Measurements from ENCODE around the gene CAB39L.

DNA sequence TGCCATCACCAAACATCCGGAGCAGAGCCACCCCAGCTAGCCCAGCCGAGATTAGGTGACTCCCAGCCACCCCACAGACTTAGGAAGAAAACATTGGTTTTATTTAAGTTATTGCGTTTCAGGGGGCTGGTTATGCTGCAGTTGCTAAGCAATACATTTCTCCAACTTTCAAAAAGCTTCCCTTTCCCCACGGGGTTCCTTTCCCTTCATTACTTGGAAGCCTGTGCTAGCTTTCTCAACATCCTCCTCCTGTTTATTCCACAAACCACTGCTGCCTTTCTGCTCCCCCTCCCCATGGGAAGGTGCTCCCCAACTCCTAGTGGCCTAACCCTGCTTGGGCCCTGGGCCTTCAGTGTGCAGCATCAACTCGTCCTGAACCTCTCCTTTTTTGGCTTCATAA, 143.6 kb downstream of the CAB39L start:
- TF ChIP-seq EP300 (IDR thresholded peaks at IDR 0.05; ENCODE audit: borderline replicate concordance) (no peak), TCF12 (IDR thresholded peaks at IDR 0.05; ENCODE audit: low read depth) (no peak), YY1 (IDR thresholded peaks at IDR 0.05; ENCODE audit: low read depth) (no peak), RAD21 (IDR thresholded peaks at IDR 0.05; ENCODE audit: low read depth) (no peak)
- TF ChIP-seq, protein P1, sequence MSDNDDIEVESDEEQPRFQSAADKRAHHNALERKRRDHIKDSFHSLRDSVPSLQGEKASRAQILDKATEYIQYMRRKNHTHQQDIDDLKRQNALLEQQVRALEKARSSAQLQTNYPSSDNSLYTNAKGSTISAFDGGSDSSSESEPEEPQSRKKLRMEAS (IDR thresholded peaks at IDR 0.05): no peak
- TF ChIP-seq, protein P2, sequence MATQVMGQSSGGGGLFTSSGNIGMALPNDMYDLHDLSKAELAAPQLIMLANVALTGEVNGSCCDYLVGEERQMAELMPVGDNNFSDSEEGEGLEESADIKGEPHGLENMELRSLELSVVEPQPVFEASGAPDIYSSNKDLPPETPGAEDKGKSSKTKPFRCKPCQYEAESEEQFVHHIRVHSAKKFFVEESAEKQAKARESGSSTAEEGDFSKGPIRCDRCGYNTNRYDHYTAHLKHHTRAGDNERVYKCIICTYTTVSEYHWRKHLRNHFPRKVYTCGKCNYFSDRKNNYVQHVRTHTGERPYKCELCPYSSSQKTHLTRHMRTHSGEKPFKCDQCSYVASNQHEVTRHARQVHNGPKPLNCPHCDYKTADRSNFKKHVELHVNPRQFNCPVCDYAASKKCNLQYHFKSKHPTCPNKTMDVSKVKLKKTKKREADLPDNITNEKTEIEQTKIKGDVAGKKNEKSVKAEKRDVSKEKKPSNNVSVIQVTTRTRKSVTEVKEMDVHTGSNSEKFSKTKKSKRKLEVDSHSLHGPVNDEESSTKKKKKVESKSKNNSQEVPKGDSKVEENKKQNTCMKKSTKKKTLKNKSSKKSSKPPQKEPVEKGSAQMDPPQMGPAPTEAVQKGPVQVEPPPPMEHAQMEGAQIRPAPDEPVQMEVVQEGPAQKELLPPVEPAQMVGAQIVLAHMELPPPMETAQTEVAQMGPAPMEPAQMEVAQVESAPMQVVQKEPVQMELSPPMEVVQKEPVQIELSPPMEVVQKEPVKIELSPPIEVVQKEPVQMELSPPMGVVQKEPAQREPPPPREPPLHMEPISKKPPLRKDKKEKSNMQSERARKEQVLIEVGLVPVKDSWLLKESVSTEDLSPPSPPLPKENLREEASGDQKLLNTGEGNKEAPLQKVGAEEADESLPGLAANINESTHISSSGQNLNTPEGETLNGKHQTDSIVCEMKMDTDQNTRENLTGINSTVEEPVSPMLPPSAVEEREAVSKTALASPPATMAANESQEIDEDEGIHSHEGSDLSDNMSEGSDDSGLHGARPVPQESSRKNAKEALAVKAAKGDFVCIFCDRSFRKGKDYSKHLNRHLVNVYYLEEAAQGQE (IDR thresholded peaks at IDR 0.05; ENCODE audit: low read depth): no peak
- TF ChIP-seq, protein P3, sequence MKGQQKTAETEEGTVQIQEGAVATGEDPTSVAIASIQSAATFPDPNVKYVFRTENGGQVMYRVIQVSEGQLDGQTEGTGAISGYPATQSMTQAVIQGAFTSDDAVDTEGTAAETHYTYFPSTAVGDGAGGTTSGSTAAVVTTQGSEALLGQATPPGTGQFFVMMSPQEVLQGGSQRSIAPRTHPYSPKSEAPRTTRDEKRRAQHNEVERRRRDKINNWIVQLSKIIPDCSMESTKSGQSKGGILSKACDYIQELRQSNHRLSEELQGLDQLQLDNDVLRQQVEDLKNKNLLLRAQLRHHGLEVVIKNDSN (IDR thresholded peaks at IDR 0.05): no peak

Data from Ishikawa (cell line).